KOPT-K1 (cell line): ENCODE data around the gene ANTXR1.

ENCODE experiments used
- H3K27ac ChIP-seq: fragments of 200-600 bp; sonication (generic); 2 replicates; pipeline ENCODE4 v1.5.1; 2016; ENCODE audit warnings: antibody characterized with exemption, mild to moderate bottlenecking, low read depth, low read length; ENCODE audit not compliant: poor library complexity, severe bottlenecking
- H3K36me3 ChIP-seq: fragments of 200-600 bp; sonication (generic); 2 replicates; pipeline ENCODE4 v1.5.1; 2017; ENCODE audit warnings: antibody characterized with exemption, mild to moderate bottlenecking, low read length, moderate library complexity; ENCODE audit not compliant: insufficient read depth
- H3K9me3 ChIP-seq: fragments of 200-600 bp; sonication (generic); 2 replicates; pipeline ENCODE4 v1.5.1; 2017; ENCODE audit warnings: antibody characterized with exemption, low read length, mild to moderate bottlenecking; ENCODE audit not compliant: insufficient read depth, poor library complexity, severe bottlenecking

Gene ANTXR1

DNA sequence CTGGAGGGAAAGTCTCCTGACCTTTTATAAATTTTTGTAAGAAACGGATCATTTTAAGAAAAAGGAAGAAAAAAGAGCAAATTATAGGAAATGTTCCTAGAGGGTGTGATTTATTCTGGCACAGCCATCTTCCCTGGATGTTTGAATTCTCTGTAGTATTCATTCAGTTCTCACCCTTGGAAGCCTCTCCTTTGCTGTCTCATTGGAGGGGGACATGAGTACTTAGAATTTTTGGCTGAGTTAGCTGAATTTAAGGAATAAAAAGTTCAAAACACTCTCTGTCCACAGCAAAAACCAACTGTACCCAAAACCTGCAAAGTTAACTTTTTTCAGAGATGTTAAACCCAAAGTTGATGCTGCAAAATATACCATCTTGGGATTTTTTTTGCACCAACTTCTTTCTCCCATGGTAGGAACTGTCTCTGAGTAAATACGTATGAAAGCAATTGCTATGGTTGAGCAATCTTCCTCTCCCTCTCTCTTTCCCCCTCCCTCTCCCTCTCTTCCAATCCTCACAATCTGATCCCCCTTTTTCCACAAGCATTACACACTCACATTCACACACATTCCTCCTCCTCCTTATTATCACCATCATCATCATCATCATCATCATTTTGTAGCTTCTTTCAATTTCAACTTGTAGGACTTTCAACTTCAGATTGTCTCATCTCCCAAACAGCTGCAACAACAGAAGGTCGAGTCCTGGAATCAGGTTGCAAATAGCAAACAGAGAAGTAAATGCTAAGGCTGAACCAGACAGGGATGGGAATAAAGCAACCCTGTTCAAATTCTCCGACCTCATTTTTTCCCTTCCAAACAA, 190.4 kb downstream of the ANTXR1 start:
- Histone ChIP-seq H3K9me3 (peaks cover 12% of the 10 kb centered on the region), H3K27ac (no peak overlapping the region), H3K36me3 (no peaks in the 10 kb centered on the region)

DNA sequence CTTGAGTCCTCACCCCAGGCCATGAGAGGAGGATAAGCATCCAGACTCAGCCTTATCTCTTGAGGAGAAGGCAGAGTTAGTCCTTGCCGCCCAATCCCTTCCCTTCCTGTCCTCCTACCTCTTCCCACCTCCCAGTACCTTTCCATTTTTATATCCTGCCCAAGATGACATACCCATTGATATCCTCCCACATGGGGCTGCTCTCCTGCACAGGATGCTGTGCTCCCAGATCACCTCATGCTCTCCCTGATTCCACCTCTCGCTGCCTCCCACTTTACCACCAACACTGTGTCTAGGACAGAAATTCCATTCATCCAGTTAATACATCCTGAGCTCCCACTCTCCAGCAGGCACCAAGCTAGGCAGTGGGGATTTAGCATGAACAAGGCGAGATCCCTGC, 191.7 kb downstream of the ANTXR1 start:
- H3K27ac ChIP-seq: no peak overlapping the region
- H3K36me3 ChIP-seq: no peaks in the 10 kb centered on the region

DNA sequence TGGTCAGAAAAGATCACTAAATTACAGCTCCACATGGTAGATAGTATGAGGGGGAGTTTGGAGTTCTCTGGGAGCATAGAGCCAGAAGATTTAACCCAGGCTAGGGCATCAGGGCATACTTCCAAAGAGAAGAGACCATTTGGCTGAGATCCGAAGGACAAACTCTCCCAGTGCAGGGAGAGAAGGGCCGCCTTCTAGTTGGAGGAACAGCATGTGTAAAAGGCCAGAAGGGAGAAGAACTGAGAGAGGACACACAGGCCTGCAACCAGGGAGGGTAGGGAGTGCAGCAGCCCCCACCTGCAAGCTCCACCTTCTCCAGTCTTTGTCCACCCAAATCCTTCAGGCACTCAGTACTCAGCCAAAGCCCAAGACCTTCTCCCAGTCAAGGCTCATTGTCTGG, 192.1 kb downstream of the ANTXR1 start:
- H3K36me3 ChIP-seq: no peaks in the 10 kb centered on the region
- peaks cover 12% of the 10 kb centered on the region for H3K9me3 ChIP-seq
- no peak overlapping the region for H3K27ac ChIP-seq

More for the DNA sequence above, 191.7 kb downstream of the ANTXR1 start:
- H3K9me3 ChIP-seq: peaks cover 12% of the 10 kb centered on the region

DNA sequence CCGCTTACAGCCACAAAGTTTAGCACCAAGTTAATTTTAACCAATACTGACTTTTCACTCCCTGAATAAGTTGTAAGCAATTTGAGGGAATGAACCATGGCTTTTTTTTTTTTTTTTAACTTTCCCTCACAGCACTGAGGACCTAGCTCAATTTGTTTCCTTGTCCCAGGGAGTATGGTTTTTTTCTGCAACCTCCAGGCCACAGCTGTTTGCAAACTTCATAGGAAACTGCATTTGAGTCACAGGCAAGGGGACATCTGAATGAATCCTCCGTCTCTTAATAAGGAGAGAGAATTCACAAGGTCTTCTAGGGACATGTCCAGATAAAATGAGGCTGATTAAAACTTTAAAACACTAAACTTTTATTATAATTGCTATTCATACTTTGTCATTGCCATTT, 192.5 kb downstream of the ANTXR1 start:
- Histone ChIP-seq H3K36me3 (no peaks in the 10 kb centered on the region), H3K27ac (no peak overlapping the region), H3K9me3 (peaks cover 12% of the 10 kb centered on the region)

DNA sequence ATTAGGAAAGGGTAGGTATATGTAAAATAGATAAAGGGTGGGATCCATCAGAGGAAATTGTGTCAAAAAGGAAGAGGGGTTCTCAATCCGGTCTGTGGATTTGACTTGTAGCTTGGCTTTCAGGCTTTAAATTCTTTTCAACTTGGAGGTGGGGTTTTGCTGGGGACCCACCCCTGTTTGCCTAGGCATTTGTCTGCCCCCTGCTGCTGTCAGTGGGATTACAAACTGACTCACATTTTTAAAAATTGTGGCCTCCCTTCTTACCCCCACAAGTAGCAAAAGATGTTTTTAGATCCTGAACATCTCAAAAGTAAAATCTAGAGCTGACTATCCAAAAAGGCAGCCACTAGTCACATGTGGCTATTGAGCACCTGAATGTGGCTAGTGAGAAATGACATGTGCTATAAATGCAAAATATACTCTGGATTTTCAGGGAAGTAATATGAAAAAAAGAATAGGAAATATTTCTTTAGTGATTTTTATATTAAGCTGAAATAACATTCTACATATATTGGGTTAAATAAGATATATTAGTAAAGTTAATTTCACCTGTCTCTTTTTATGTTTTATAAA, 195.1 kb downstream of the ANTXR1 start:
- H3K36me3 ChIP-seq: no peaks in the 10 kb centered on the region
- peaks cover 12% of the 10 kb centered on the region for H3K9me3 ChIP-seq
- no peak overlapping the region for H3K27ac ChIP-seq

DNA sequence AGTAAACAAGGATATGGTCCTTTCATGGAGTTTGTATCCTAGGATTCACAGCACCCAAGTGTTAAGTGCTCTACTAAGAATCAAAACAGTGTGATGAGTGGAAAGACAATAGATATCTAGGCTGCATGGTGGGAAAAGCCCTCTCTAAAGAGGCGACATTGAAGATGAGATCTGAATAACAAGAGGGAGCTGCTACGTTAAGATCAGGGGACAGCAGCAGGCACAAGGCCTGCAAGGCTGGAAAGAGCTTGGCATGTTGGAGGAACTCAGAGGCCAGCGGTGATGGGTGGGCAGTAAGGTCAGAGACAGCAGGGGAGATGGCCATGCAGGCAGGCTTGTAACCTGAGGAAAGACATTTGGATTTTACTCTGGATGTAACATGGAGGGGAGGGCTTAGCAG, 196.5 kb downstream of the ANTXR1 start:
- H3K36me3 ChIP-seq: no peaks in the 10 kb centered on the region
- H3K9me3 ChIP-seq: peaks cover 12% of the 10 kb centered on the region
- H3K27ac ChIP-seq: no peak overlapping the region

DNA sequence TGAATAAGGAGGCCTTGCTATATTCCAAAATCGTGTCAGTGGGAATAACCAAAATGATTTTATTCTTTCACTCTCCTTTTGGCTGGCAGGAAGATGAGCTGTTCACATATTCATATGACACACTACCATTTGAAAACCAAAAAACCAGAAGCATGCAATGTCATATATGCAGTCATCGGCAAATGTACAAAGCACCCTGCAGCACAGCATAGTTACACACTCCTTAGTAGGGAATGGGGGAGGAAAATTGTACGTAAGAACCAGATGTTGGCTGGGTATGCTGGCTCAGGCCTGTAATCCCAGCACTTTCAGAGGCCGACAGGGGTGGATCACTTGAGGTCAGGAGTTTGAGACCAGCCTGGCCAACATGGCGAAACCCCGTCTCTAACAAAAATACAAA, 197.4 kb downstream of the ANTXR1 start:
- Histone ChIP-seq H3K9me3 (peaks cover 12% of the 10 kb centered on the region), H3K27ac (no peak overlapping the region), H3K36me3 (no peaks in the 10 kb centered on the region)

DNA sequence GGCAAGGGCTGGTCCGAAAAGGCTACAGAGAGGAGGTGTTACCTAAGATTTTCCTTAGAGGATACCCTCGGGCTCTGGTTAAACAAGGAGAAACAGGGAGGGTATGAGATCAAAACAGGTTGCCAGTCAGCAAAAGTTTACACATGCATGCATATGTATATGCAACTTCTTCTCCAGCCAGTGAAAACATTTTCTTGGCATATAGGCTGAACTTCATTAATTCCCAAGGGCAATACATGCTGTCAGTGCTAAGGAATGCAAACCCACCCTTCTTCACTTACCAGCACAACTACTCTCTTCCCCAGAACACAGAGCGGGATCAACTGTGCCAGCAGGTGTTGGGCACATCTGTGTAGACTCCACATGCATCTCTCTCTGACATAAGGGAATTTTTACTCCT, 198.1 kb downstream of the ANTXR1 start:
- peaks cover 12% of the 10 kb centered on the region for H3K9me3 ChIP-seq
- no peaks in the 10 kb centered on the region for H3K36me3 ChIP-seq
- H3K27ac ChIP-seq: no peak overlapping the region

DNA sequence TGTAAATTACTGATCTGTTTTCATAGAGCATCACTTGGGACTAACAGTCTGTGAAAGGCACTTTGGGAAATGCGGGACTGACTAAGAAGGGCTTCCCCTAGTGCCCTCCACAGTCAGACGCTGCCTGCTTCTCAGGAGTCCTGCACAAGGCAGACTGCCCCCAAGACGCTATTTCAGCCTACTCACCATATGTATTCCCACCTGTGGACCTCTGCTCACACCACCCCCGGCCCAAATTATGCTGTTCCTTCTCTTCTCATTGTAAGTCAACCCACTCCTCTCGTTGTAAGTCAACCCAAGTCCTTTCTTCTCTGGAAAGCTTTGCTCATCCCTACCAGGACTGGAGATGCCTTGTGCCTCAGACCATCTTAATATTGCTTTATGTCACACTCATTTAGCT, 198.7 kb downstream of the ANTXR1 start:
- no peaks in the 10 kb centered on the region for H3K36me3 ChIP-seq
- H3K9me3 ChIP-seq: peaks cover 12% of the 10 kb centered on the region

DNA sequence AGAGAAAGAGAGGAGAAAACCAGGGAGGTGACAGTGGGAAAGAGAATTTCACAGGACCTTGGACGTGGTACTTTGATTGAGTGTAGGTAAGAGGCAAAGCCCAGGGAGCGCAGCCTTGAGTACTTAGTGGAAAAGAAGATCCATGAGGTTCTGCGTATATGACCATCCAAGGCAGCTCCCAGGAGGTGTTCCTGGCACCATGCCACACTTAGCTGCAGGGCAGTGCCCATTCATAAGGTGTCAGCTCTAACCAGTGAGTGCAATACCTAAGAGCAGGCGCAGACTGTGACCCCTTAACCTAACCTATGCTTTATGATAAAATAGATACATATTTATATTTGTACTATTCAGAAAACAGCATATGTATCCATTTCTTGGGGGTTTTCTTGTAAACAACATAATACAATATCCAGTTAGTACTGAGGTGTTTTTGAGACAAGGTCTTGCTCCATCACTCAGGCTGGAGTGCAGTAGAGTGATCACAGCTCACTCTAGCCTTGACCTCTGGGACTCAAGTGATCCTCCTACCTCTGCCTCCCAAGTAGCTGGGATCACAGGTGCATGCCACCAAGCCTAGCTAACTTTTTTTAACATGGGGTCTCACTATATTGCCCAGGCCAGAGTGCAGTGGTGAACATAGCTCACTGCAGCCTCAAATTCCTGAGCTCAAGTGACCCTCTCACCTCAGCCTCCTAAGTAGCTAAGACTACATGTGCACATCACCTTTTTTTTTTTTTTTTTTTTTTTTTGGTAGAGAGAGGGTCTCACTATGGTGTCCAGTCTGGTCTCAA, 199.5 kb downstream of the ANTXR1 start:
- no peak overlapping the region for H3K27ac ChIP-seq
- H3K36me3 ChIP-seq: no peaks in the 10 kb centered on the region
- H3K9me3 ChIP-seq: peaks cover 5% of the 10 kb centered on the region

More for the DNA sequence above, 198.7 kb downstream of the ANTXR1 start:
- H3K27ac ChIP-seq: no peak overlapping the region

DNA sequence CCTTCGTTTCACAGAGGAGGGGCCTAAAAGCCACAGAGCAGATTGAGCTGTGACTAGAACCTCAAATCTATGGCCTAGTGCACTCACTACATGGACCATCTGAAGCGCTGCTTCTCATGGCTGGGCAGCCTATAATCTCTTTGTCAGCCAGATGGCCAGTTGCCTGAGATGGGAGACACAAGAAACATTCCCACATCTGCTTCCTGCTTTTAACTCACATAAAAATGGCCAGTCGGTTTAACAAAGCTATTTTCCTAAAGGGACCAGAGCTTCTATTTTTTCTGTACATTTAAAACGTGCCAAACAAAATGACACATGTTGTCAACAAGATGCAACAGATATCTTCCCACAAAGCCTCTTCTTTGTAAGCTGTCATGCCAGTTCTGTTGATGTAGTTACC, 200.2 kb downstream of the ANTXR1 start:
- H3K36me3 ChIP-seq: no peaks in the 10 kb centered on the region
- no peak overlapping the region for H3K27ac ChIP-seq
- H3K9me3 ChIP-seq: no peaks in the 10 kb centered on the region

DNA sequence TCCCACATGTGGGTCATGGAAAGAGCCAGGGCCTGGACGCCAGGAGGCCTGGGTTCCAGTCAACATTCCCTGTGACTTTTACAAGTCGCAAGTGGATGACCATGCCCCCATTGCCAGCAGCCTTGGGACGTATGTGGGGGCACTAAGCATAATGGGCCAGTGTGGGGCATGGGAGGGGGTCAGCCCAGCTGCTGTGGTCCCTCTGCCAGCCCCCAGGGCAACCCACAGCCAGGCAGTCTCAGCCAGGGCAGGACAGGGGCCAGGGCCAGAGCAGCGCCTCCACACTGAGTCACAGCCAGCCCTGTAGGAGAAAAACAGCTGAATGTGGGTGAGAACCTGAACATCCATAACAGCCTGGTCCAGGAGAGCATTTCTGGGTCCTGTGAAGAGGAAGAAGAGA, 200.8 kb downstream of the ANTXR1 start:
- no peaks in the 10 kb centered on the region for H3K36me3 ChIP-seq
- H3K9me3 ChIP-seq: no peaks in the 10 kb centered on the region
- no peak overlapping the region for H3K27ac ChIP-seq

DNA sequence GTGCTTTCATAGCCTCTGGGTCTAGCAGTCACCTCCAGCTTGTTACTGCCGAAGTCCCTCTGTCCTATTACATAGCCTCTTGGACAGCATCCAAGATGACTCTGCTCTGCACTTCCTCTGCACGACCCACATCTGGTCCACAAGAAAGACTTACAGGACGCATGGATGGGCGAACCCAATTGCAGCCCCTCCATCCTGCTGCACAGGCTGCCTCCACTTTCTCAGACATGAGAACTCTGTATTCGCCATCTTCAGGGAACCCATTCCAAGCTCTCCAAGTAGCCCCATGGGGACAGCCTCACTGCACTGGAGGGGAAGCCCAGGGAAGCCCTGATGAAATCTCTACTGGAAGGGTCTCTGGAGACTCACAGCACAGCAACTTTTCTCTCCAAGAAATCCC, 201.9 kb downstream of the ANTXR1 start:
- no peak overlapping the region for H3K27ac ChIP-seq
- H3K36me3 ChIP-seq: no peaks in the 10 kb centered on the region
- no peaks in the 10 kb centered on the region for H3K9me3 ChIP-seq

DNA sequence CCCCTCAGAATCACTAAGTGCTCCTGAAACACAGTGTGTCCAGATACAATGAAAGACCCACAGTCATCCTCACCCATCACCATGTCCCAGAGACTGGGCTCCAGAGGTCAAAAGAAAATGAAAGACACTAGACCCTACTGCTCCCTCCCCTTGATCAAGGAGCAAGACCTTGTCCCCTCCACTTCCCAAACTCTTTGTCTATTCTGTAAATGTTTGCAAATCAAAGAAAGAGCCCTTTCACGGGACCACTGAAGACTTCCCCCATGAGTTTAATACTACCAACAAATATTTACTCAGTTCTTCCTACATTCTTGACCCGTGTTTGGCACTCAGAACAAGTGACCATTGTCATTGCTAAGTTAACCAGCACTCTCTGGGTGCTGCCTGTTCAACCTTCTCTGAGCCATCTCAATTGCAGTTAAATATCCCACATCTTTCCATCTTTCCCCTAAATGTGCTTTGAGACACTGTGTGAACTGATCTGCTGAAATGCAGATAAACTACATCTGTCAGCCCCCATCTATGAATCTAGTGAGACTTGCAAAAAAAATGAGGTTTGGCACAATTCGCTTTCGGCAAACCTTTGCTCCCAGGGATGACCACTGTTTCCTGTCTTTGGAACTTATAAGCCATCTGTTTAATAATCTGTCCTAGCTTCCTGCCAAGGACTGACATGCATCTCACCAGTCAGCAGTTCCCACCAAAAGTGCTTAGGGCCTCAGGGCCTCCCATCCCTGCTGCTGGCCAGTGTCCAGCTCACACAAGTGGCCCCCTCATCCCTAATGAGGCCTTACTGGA, 203.8 kb downstream of the ANTXR1 start:
- no peaks in the 10 kb centered on the region for H3K9me3 ChIP-seq

More for the DNA sequence above, 203.8 kb downstream of the ANTXR1 start:
- no peak overlapping the region for H3K27ac ChIP-seq
- no peaks in the 10 kb centered on the region for H3K36me3 ChIP-seq
